GM21390 (cell line): ENCODE data around the gene PLCB1.

Experiments
- ATAC-seq: cut with Tn5 transposase; IDR thresholded peaks from one replicate; pipeline ENCODE4 v1.9.1; 2021; ENCODE audit not compliant: unreplicated experiment

PLCB1 gene

GRCh38 chr20:8525017-8525343 lies 392.9 kb downstream of the PLCB1 start:
- no peak for ATAC-seq

- no peak for ATAC-seq
Measured at GRCh38 chr20:8526610-8527009, 394.5 kb downstream of the PLCB1 start.

- ATAC-seq, result no peak
Measured at GRCh38 chr20:8527998-8528723, 396.1 kb downstream of the PLCB1 start.

GRCh38 chr20:8530022-8530421 lies 398.0 kb downstream of the PLCB1 start:
- no peak for ATAC-seq

GRCh38 chr20:8532169-8532568 lies 400.1 kb downstream of the PLCB1 start:
- ATAC-seq, result no peak

- no peak for ATAC-seq
Measured at GRCh38 chr20:8534368-8535160, 402.5 kb downstream of the PLCB1 start.

GRCh38 chr20:8535403-8536261 lies 403.6 kb downstream of the PLCB1 start:
- ATAC-seq, result peak; percentile 55

- no peak for ATAC-seq
Measured at GRCh38 chr20:8536262-8536618, 404.2 kb downstream of the PLCB1 start.

- no peak for ATAC-seq
Measured at GRCh38 chr20:8540466-8540865, 408.4 kb downstream of the PLCB1 start.

- ATAC-seq, result no peak
Measured at GRCh38 chr20:8542110-8542486, 410.0 kb downstream of the PLCB1 start.

GRCh38 chr20:8545212-8545611 lies 413.1 kb downstream of the PLCB1 start:
- ATAC-seq, result no peak

- ATAC-seq, result no peak
Measured at GRCh38 chr20:8547035-8547650, 415.1 kb downstream of the PLCB1 start.

- no peak for ATAC-seq
Measured at GRCh38 chr20:8547968-8548588, 416.0 kb downstream of the PLCB1 start.

- ATAC-seq, result no peak
Measured at GRCh38 chr20:8549192-8549591, 417.1 kb downstream of the PLCB1 start.

GRCh38 chr20:8557711-8558110 lies 425.6 kb downstream of the PLCB1 start:
- ATAC-seq, result no peak

GRCh38 chr20:8562356-8562755 lies 430.3 kb downstream of the PLCB1 start:
- ATAC-seq, result no peak

- ATAC-seq, result no peak
Measured at GRCh38 chr20:8568075-8568474, 436.0 kb downstream of the PLCB1 start.

GRCh38 chr20:8569766-8570165 lies 437.7 kb downstream of the PLCB1 start:
- no peak for ATAC-seq

GRCh38 chr20:8571611-8572010 lies 439.5 kb downstream of the PLCB1 start:
- ATAC-seq, result no peak

- no peak for ATAC-seq
Measured at GRCh38 chr20:8573686-8574085, 441.6 kb downstream of the PLCB1 start.

- ATAC-seq, result no peak
Measured at GRCh38 chr20:8575114-8575513, 443.0 kb downstream of the PLCB1 start.
